Sigmoid colon (tissue), 7 donors: ENCODE measurements around the gene BCL2L12. TPM values are rescaled to one million over a fixed set of nuclear protein-coding genes. Genes with fewer than 3 reads are reported as not detected.

Experiments used
- DNase-seq: peaks from one replicate; pipeline ENCODE4 v3.0.0-alpha.2; 2019
- H3K27ac ChIP-seq, 4 donors: fragments of 200-600 bp; sonication (generic); one replicate each; pipeline ENCODE4 v1.5.1; 2016 to 2019; ENCODE audit warnings: mild to moderate bottlenecking in 1 of 4
- H3K27me3 ChIP-seq, 3 donors: fragments of 200-600 bp; sonication (generic); one replicate each; pipeline ENCODE4 v1.5.1; 2019; ENCODE audit warnings: mild to moderate bottlenecking in 1 of 3
- H3K36me3 ChIP-seq, 4 donors: fragments of 200-600 bp; sonication (generic); one replicate each; pipeline ENCODE4 v1.5.1; 2016 to 2019
- H3K4me1 ChIP-seq, 4 donors: fragments of 200-600 bp; sonication (generic); one replicate each; pipeline ENCODE4 v1.5.1; 2017 to 2019
- H3K4me3 ChIP-seq, 4 donors: fragments of 200-600 bp; sonication (generic); one replicate each; pipeline ENCODE4 v1.5.1; 2017 to 2019; ENCODE audit warnings: mild to moderate bottlenecking in 2 of 4, moderate library complexity in 1 of 4
- H3K9me3 ChIP-seq, 4 donors: fragments of 200-600 bp in 3 of 4; sonication (generic) in 3 of 4; one replicate each; pipeline versions ENCODE4 v1.5.1 to v1.6.1; 2013 to 2019
- CTCF ChIP-seq, 4 experiments: fragments of 450-650 bp in 3 of 4; fragments of 200-600 bp in 1 of 4; IDR thresholded peaks; one replicate each; pipeline ENCODE4 v1.5.1; 2016 to 2019; ENCODE audit warnings: antibody characterized with exemption in 4 of 4, mild to moderate bottlenecking in 3 of 4, moderate library complexity in 2 of 4
- EP300 ChIP-seq, 4 donors: sonication (generic); formaldehyde crosslinking; IDR thresholded peaks; one replicate each; pipeline ENCODE4 v1.6.1; 2017; ENCODE audit warnings: antibody characterized with exemption in 4 of 4
- POLR2A ChIP-seq, 2 donors: fragments of 450-650 bp; IDR thresholded peaks; one replicate each; pipeline ENCODE4 v1.6.1; 2016; ENCODE audit warnings: antibody characterized with exemption in 2 of 2, mild to moderate bottlenecking in 2 of 2, moderate library complexity in 2 of 2
- POLR2AphosphoS5 ChIP-seq, 4 donors: sonication (generic); formaldehyde crosslinking; IDR thresholded peaks; one replicate each; pipeline ENCODE4 v1.6.1; 2017; ENCODE audit warnings: antibody characterized with exemption in 4 of 4
- WGBS, 2 donors: extraction: QIAGEN DNeasy Blood & Tissue Kit; methylation state at CpG; one replicate each; pipeline ENCODE4 v1.1.7; 2013; 5-methylcytosine and 5-hydroxymethylcytosine counted together
- intact Hi-C: fragments of 100-400 bp; cut with DNase I; formaldehyde crosslinking; loops from one replicate; pipeline ENCODE4 v1.15.1; 2023
- polyA plus RNA-seq, 3 donors: library from polyadenylated mRNA; stranded (reverse); fragments of 200-250 nt; gene quantifications; one replicate each; pipeline ENCODE4 v1.2.3, GENCODE V29; 2013
- total RNA-seq, 4 donors: library from RNA; depleted of rRNA; stranded (reverse); fragments of >200 nt; gene quantifications; one replicate each; pipeline ENCODE4 v1.1.0, GENCODE V29; 2016
- donor health status: healthy with polysubstance abuse.
- donor health status: Bipolar disorder and iron deficiency.
- donor health status: healthy.

Gene BCL2L12
- total and polyA plus RNA-seq, 7 donors, result 4.6 to 43.6 (median 9.0) TPM

GRCh38 chr19:49636233-49636932 is 29.4 kb upstream of the BCL2L12 start:
- no peak for TF ChIP-seq EP300 (IDR thresholded peaks at IDR 0.05)
- TF ChIP-seq CTCF (IDR thresholded peaks at IDR 0.05), result no peak
- TF ChIP-seq POLR2A (IDR thresholded peaks at IDR 0.05), result no peak
- TF ChIP-seq POLR2AphosphoS5 (IDR thresholded peaks at IDR 0.05), result no peak
- no peak for DNase-seq
- Histone ChIP-seq H3K4me3 (no peak overlapping the region), H3K27ac (peak overlapping the region; percentile 19 to 100 (median 27)), H3K9me3 (no peaks in the 10 kb centered on the region), H3K4me1 (peaks cover 0 to 50% (median 39%) of the 10 kb centered on the region in 4 donors), H3K36me3 (peaks cover 0 to 22% (median 11%) of the 10 kb centered on the region in 4 donors), H3K27me3 (no peaks in the 10 kb centered on the region)
- 81 to 87% methylated on average over 30 of the region's 30 CpGs for WGBS, 2 donors
- intact Hi-C loops, result no loop called here

- Histone ChIP-seq H3K4me3 (peak overlapping the region; percentile 80 to 95 (median 84)), H3K36me3 (peaks cover 0 to 22% (median 11%) of the 10 kb centered on the region in 4 donors), H3K9me3 (no peaks in the 10 kb centered on the region), H3K27me3 (no peaks in the 10 kb centered on the region), H3K4me1 (peaks cover 0 to 55% (median 45%) of the 10 kb centered on the region in 4 donors), H3K27ac (peak overlapping the region; percentile 97 to 100 (median 99))
- WGBS, 2 donors, result 4 to 13% methylated on average over 19 of the region's 19 CpGs
- intact Hi-C loops, result no loop called here
- peak; percentile 96 for DNase-seq
- TF ChIP-seq POLR2A (IDR thresholded peaks at IDR 0.05) (peak in 1 of 2 donors; percentile 49), POLR2AphosphoS5 (IDR thresholded peaks at IDR 0.05) (peak; percentile 36 to 67 (median 62)), EP300 (IDR thresholded peaks at IDR 0.05) (no peak), CTCF (IDR thresholded peaks at IDR 0.05) (no peak)
These were observed 27.7 kb upstream of the BCL2L12 start for GRCh38 chr19:49637821-49638738.

- WGBS, 2 donors, result 2 to 4% methylated on average over 31 of the region's 31 CpGs
- peak overlapping the region; percentile 97 to 100 (median 99) for H3K27ac ChIP-seq
- TF ChIP-seq POLR2A (IDR thresholded peaks at IDR 0.05), result peak in 1 of 2 donors; percentile 57
- TF ChIP-seq EP300 (IDR thresholded peaks at IDR 0.05), result no peak
- peaks cover 0 to 22% (median 11%) of the 10 kb centered on the region in 4 donors for H3K36me3 ChIP-seq
- H3K4me3 ChIP-seq, result peak overlapping the region; percentile 80 to 95 (median 84)
- peaks cover 0 to 70% (median 59%) of the 10 kb centered on the region in 4 donors for H3K4me1 ChIP-seq
- no peaks in the 10 kb centered on the region for H3K9me3 ChIP-seq
- intact Hi-C loops, result no loop called here
- peak; percentile 79 for DNase-seq
- no peaks in the 10 kb centered on the region for H3K27me3 ChIP-seq
These were observed 26.2 kb upstream of the BCL2L12 start for GRCh38 chr19:49639401-49640112.

- DNase-seq, result peak; percentile 100
- intact Hi-C loops, result no loop called here
- Histone ChIP-seq H3K4me3 (peak within 1 kb of the TSS; percentile 80 to 95 (median 84)), H3K27me3 (no peaks in the 10 kb centered on the region), H3K27ac (peak within 1 kb of the TSS; percentile 97 to 100 (median 99)), H3K9me3 (no peaks in the 10 kb centered on the region), H3K36me3 (peaks cover 0 to 19% (median 10%) of the 10 kb centered on the region in 4 donors), H3K4me1 (peaks cover 0 to 78% (median 67%) of the 10 kb centered on the region in 4 donors)
- WGBS, 2 donors, result 0% methylated on average over 51 of the region's 51 CpGs
- TF ChIP-seq POLR2AphosphoS5 (IDR thresholded peaks at IDR 0.05) (peak; percentile 92 to 96 (median 94)), CTCF (IDR thresholded peaks at IDR 0.05) (no peak), POLR2A (IDR thresholded peaks at IDR 0.05) (peak; percentile 89 to 90), EP300 (IDR thresholded peaks at IDR 0.05) (peak in 2 of 4 donors; percentile 62 to 79)
These were observed 25.4 kb upstream of the BCL2L12 start, which contains the start of gene RRAS for GRCh38 chr19:49640113-49640898. TSS of gene RRAS (minus strand) at chr19:49640143. CDS start at chr19:49640098, 45 bp downstream.
